ENCODE results near the gene MMP12. TPM values are rescaled to one million over a fixed set of nuclear protein-coding genes. Genes with fewer than 3 reads are reported as not detected.

Gene MMP12
- total RNA-seq: not detected in 2 replicates
- not detected in 2 replicates for polyA plus RNA-seq
- polyA plus RNA-seq (2011; cell fraction: cytosol; rRNA removed): not detected in 2 replicates
- polyA plus RNA-seq (2011; cell fraction: nucleus; rRNA removed): not detected in 2 replicates
- polyA plus RNA-seq (2012): not detected in 2 replicates
- not detected in 2 replicates for polyA minus RNA-seq
- not detected for polyA minus RNA-seq (2011; cell fraction: cytosol; rRNA and poly(A)+ RNA removed)
- polyA minus RNA-seq (2011; cell fraction: nucleus; rRNA and poly(A)+ RNA removed): not detected in 2 replicates
- not detected for Bru-seq, nascent RNA
- BruChase-seq, experiment 1, labeled RNA remaining after a 6-hour chase: not detected
- BruChase-seq, experiment 2, labeled RNA remaining after a 2-hour chase: not detected
- long read RNA-seq: 0 reads

GRCh38 chr11:102874852-102875251, at the start of gene MMP12:
TSS of gene MMP12 (minus strand) at chr11:102874982. CDS start at chr11:102874937, 45 bp downstream.
- Histone ChIP-seq H4K20me1 (replicated peaks; ENCODE audit: control insufficient read depth, extremely low read depth, insufficient read depth, low read length) (no peaks in the 10 kb centered on the region), H3K36me3 (ENCODE audit: control insufficient read depth in 2 of 2, extremely low read depth in 1 of 2, insufficient read depth in 2 of 2, low read length in 2 of 2) (no peaks in the 10 kb centered on the region), H3K9ac (replicated peaks; ENCODE audit: extremely low read depth, insufficient read depth, low read length) (no peak within 1 kb of the TSS), H3K79me2 (ENCODE audit: control insufficient read depth, insufficient read depth, low read length) (no peaks in the 10 kb centered on the region), H3K9me3 (replicated peaks; ENCODE audit: control insufficient read depth, insufficient read depth, low read length) (no peaks in the 10 kb centered on the region), H3K27me3 (ENCODE audit: control insufficient read depth in 2 of 2, insufficient read depth in 2 of 2, low read length in 2 of 2) (peaks cover 0 to 15% of the 10 kb centered on the region in 2 experiments), H3K4me2 (ENCODE audit: insufficient read depth, low read length) (no peak within 1 kb of the TSS), H3K4me1 (ENCODE audit: control insufficient read depth, extremely low read depth, insufficient read depth, low read length) (no peaks in the 10 kb centered on the region), H3K27ac (ENCODE audit: insufficient read depth, low read depth, low read length) (no peak within 1 kb of the TSS), H3K9me1 (replicated peaks; ENCODE audit: control insufficient read depth, extremely low read depth, insufficient read depth, low read length) (no peaks in the 10 kb centered on the region), H2AFZ (ENCODE audit: low read depth, low read length) (no peak within 1 kb of the TSS), H3K4me3 (replicated peaks in 1 of 3; ENCODE audit: insufficient read depth in 1 of 3, low read depth in 1 of 3, low read length in 3 of 3) (no peak within 1 kb of the TSS)
- FAIRE-seq: no peak
- TF ChIP-seq FOS (IDR thresholded peaks at IDR 0.05; ENCODE audit: borderline replicate concordance, insufficient read depth, low read length) (no peak), POLR2AphosphoS5 (IDR thresholded peaks at IDR 0.05; ENCODE audit: insufficient read depth, low read depth, low read length) (no peak), MYC (IDR thresholded peaks at IDR 0.05; ENCODE audit: low read depth, low read length) (no peak), JUN (IDR thresholded peaks at IDR 0.05; ENCODE audit: borderline replicate concordance, insufficient read depth, insufficient read length, low read depth) (peak; percentile 9)
- TF ChIP-seq, protein P1, sequence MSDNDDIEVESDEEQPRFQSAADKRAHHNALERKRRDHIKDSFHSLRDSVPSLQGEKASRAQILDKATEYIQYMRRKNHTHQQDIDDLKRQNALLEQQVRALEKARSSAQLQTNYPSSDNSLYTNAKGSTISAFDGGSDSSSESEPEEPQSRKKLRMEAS (IDR thresholded peaks at IDR 0.05; ENCODE audit: insufficient read depth, insufficient read length): no peak
- DNase-seq (ENCODE audit: low read depth, low spot score): no peak
- ChIA-PET CTCF (interaction anchor here (1.6 kb wide), 1 partner anchor 10 kb away, joined by 4 read pairs; no protein-coding TSS in a partner anchor), POLR2A (no interaction called here)
- no TSS peak for BruUV-seq (replicated peaks)
- intact Hi-C loops (cut with micrococcal nuclease) (no loop called here), dilution Hi-C loops (cut with MboI; ENCODE audit: extremely low pct_ligation_motif_present, low sequenced_read_pairs) (no loop called here)

GRCh38 chr11:102921587-102922220, 46.9 kb upstream of the MMP12 start:
- Histone ChIP-seq H3K9me3 (replicated peaks; ENCODE audit: control insufficient read depth, insufficient read depth, low read length) (no peaks in the 10 kb centered on the region), H3K79me2 (ENCODE audit: control insufficient read depth, insufficient read depth, low read length) (no peaks in the 10 kb centered on the region), H2AFZ (ENCODE audit: low read depth, low read length) (no peak overlapping the region), H3K4me2 (ENCODE audit: insufficient read depth, low read length) (no peak overlapping the region), H3K9me1 (replicated peaks; ENCODE audit: control insufficient read depth, extremely low read depth, insufficient read depth, low read length) (no peaks in the 10 kb centered on the region), H3K4me1 (ENCODE audit: control insufficient read depth, extremely low read depth, insufficient read depth, low read length) (no peaks in the 10 kb centered on the region), H4K20me1 (replicated peaks; ENCODE audit: control insufficient read depth, extremely low read depth, insufficient read depth, low read length) (no peaks in the 10 kb centered on the region), H3K9ac (replicated peaks; ENCODE audit: extremely low read depth, insufficient read depth, low read length) (no peak overlapping the region), H3K36me3 (ENCODE audit: control insufficient read depth in 2 of 2, extremely low read depth in 1 of 2, insufficient read depth in 2 of 2, low read length in 2 of 2) (no peaks in the 10 kb centered on the region), H3K4me3 (replicated peaks in 1 of 3; ENCODE audit: insufficient read depth in 1 of 3, low read depth in 1 of 3, low read length in 3 of 3) (no peak overlapping the region), H3K27ac (ENCODE audit: insufficient read depth, low read depth, low read length) (no peak overlapping the region), H3K27me3 (ENCODE audit: control insufficient read depth in 2 of 2, insufficient read depth in 2 of 2, low read length in 2 of 2) (peaks cover 0 to 2% of the 10 kb centered on the region in 2 experiments)
- BruUV-seq (replicated peaks): no TSS peak
- POLR2A ChIA-PET: no interaction called here
- dilution Hi-C loops (cut with MboI; ENCODE audit: extremely low pct_ligation_motif_present, low sequenced_read_pairs): no loop called here
- CTCF ChIA-PET: no interaction called here
- intact Hi-C loops (cut with micrococcal nuclease): no loop called here
- DNase-seq (ENCODE audit: low read depth, low spot score) (no peak), FAIRE-seq (peak; percentile 57)
- TF ChIP-seq MYC (IDR thresholded peaks at IDR 0.05; ENCODE audit: low read depth, low read length) (no peak), POLR2AphosphoS5 (IDR thresholded peaks at IDR 0.05; ENCODE audit: insufficient read depth, low read depth, low read length) (no peak)
